HG03108 (cell line): ENCODE data around the gene MPDZ.

Experiments
- ATAC-seq: cut with Tn5 transposase; IDR thresholded peaks from one replicate; pipeline ENCODE4 v1.9.1; 2021; ENCODE audit warnings: moderate library complexity; ENCODE audit not compliant: unreplicated experiment

MPDZ gene

GRCh38 chr9:13090628-13091027 lies 188.9 kb downstream of the MPDZ start:
- ATAC-seq = no peak

- ATAC-seq = no peak
Measured at GRCh38 chr9:13089666-13090065, 189.8 kb downstream of the MPDZ start.

GRCh38 chr9:13088720-13089427 lies 190.6 kb downstream of the MPDZ start:
- no peak for ATAC-seq

- no peak for ATAC-seq
Measured at GRCh38 chr9:13083963-13084528, 195.4 kb downstream of the MPDZ start.

GRCh38 chr9:13083366-13083765 lies 196.1 kb downstream of the MPDZ start:
- no peak for ATAC-seq

GRCh38 chr9:13082796-13083195 lies 196.7 kb downstream of the MPDZ start:
- ATAC-seq = no peak

- no peak for ATAC-seq
Measured at GRCh38 chr9:13078164-13078563, 201.3 kb downstream of the MPDZ start.

- ATAC-seq = no peak
Measured at GRCh38 chr9:13076616-13077015, 202.9 kb downstream of the MPDZ start.

- no peak for ATAC-seq
Measured at GRCh38 chr9:13071921-13072320, 207.6 kb downstream of the MPDZ start.

- ATAC-seq = no peak
Measured at GRCh38 chr9:13070612-13071595, 208.6 kb downstream of the MPDZ start.

- ATAC-seq = no peak
Measured at GRCh38 chr9:13069498-13069897, 210.0 kb downstream of the MPDZ start.

GRCh38 chr9:13064676-13065075 lies 214.8 kb downstream of the MPDZ start:
- ATAC-seq = no peak

- ATAC-seq = no peak
Measured at GRCh38 chr9:13063880-13064459, 215.5 kb downstream of the MPDZ start.

GRCh38 chr9:13061390-13061789 lies 218.1 kb downstream of the MPDZ start:
- ATAC-seq = no peak
